HepG2 (cell line): Measurements from ENCODE around the gene ZNF148. TPM values are rescaled to one million over a fixed set of nuclear protein-coding genes. Genes with fewer than 3 reads are reported as not detected.

ENCODE experiments used
- ATAC-seq: fragments of 200-7000 bp; cut with Tn5 transposase; 3 replicates; pipeline ENCODE4 v1.9.1; 2020; ENCODE audit warnings: mild to moderate bottlenecking, moderate library complexity
- BruUV-seq: library from RNA; stranded (reverse); fragments of 400-500 nt; replicated peaks from 2 replicates; lab custom pipeline; 2021; lab: Mats Ljungman, UMichigan
- CTCF ChIA-PET: fragments of 300-600 bp; formaldehyde crosslinking; extraction: SDS; loops from one replicate; lab custom pipeline; 2021; ENCODE audit warnings: low total read pairs, inconsistent platforms, low intra/inter-chr PET ratio; lab: Yijun Ruan, JAX
- POLR2A ChIA-PET: fragments of 350-600 bp; sonication (Branson Sonifier 250); formaldehyde crosslinking; loops from one replicate; lab custom pipeline; 2020; ENCODE audit warnings: antibody characterized with exemption, inconsistent platforms; lab: Yijun Ruan, JAX
- DNase-seq: peaks from one replicate; pipeline ENCODE4 v3.0.0-alpha.2; 2015; ENCODE audit warnings: low spot score
- FAIRE-seq: peaks from 3 replicates; lab custom pipeline; 2011; peaks lifted over from hg19 to GRCh38; lab: Jason Lieb, UNC
- H2AFZ ChIP-seq: one replicate; pipeline ENCODE4 v1.6.1; 2011; ENCODE audit warnings: low read length, inconsistent platforms
- H3K27ac ChIP-seq: fragments of 300-600 bp; 3 replicates; pipeline ENCODE4 v1.8.0; 2011; ENCODE audit warnings: mixed run types, mild to moderate bottlenecking, mixed read lengths, low read length, inconsistent platforms; ENCODE audit not compliant: insufficient read depth; ENCODE audit errors: extremely low read length
- H3K27me3 ChIP-seq, 2 experiments: fragments of 200-600 bp in 1 of 2; 2 replicates in 1 of 2; 3 replicates in 1 of 2; pipeline versions ENCODE4 v1.6.0 to v1.8.0; 2011; ENCODE audit warnings: low read length in 2 of 2, mild to moderate bottlenecking in 2 of 2, moderate library complexity in 2 of 2, inconsistent platforms in 1 of 2; ENCODE audit not compliant: insufficient read depth in 2 of 2, control insufficient read depth in 1 of 2
- H3K36me3 ChIP-seq, 2 experiments: fragments of 200-600 bp in 1 of 2; replicated peaks in 1 of 2; 2 replicates in 1 of 2; 3 replicates in 1 of 2; pipeline versions ENCODE4 v1.5.1 to v1.8.0; 2011; ENCODE audit warnings: low read length in 2 of 2, inconsistent platforms in 1 of 2; ENCODE audit not compliant: insufficient read depth in 2 of 2, control insufficient read depth in 1 of 2
- H3K4me1 ChIP-seq: 2 replicates; pipeline ENCODE4 v1.5.1; 2012; ENCODE audit warnings: low read length, inconsistent platforms; ENCODE audit not compliant: insufficient read depth
- H3K4me2 ChIP-seq: 2 replicates; pipeline ENCODE4 v1.6.0; 2011; ENCODE audit warnings: low read depth, low read length, inconsistent platforms
- H3K4me3 ChIP-seq, 3 experiments: fragments of 200-600 bp in 1 of 3; sonication (generic), shearing (Covaris generic) in 1 of 3; replicated peaks in 1 of 3; 2 replicates each; pipeline ENCODE4 v1.5.1; 2011 to 2016; ENCODE audit warnings: low read length in 3 of 3, inconsistent platforms in 2 of 3, low read depth in 2 of 3, mild to moderate bottlenecking in 2 of 3, control low read depth in 1 of 3, mixed read lengths in 1 of 3; ENCODE audit not compliant: insufficient read depth in 1 of 3
- H3K79me2 ChIP-seq: one replicate; pipeline ENCODE4 v1.6.1; 2011; ENCODE audit warnings: low read length, inconsistent platforms; ENCODE audit not compliant: insufficient read depth
- H3K9ac ChIP-seq: 2 replicates; pipeline ENCODE4 v1.6.0; 2011; ENCODE audit warnings: mild to moderate bottlenecking, low read depth, low read length, inconsistent platforms; ENCODE audit not compliant: insufficient read depth
- H3K9me3 ChIP-seq: 2 replicates; pipeline ENCODE4 v1.5.1; 2012; ENCODE audit warnings: mild to moderate bottlenecking, low read length
- H4K20me1 ChIP-seq: 2 replicates; pipeline ENCODE4 v1.6.0; 2011; ENCODE audit warnings: inconsistent platforms, mild to moderate bottlenecking, low read length, moderate library complexity; ENCODE audit not compliant: insufficient read depth
- CSRNP2 ChIP-seq: sonication (generic); formaldehyde crosslinking; conservative IDR thresholded peaks from 2 replicates; pipeline ENCODE4 v1.8.0; 2022; ENCODE audit warnings: low read depth, missing genetic modification reagents
- HDAC6 ChIP-seq: fragments of 200-600 bp; sonication (generic); IDR thresholded peaks from 2 replicates; pipeline ENCODE4 v1.7.0; 2017; ENCODE audit warnings: mild to moderate bottlenecking, antibody characterized with exemption, low read length, low read depth
- HOXD1 ChIP-seq: sonication (generic); formaldehyde crosslinking; IDR thresholded peaks from 2 replicates; pipeline ENCODE4 v1.5.0; 2020; ENCODE audit warnings: missing genetic modification reagents
- MED1 ChIP-seq: sonication (generic); formaldehyde crosslinking; IDR thresholded peaks from 2 replicates; pipeline ENCODE4 v1.4.0; 2020; ENCODE audit warnings: missing genetic modification reagents
- NFAT5 ChIP-seq: sonication (generic); formaldehyde crosslinking; IDR thresholded peaks from 2 replicates; pipeline ENCODE4 v1.4.0; 2020; ENCODE audit warnings: missing genetic modification reagents
- TCF7 ChIP-seq: sonication (generic); IDR thresholded peaks from 2 replicates; pipeline ENCODE4 v1.6.1; 2016; ENCODE audit warnings: antibody characterized with exemption, low read depth
- ZBTB25 ChIP-seq: IDR thresholded peaks from 2 replicates; pipeline ENCODE4 v1.6.1; 2018; ENCODE audit warnings: missing genetic modification reagents
- ZBTB3 ChIP-seq: sonication (generic); formaldehyde crosslinking; IDR thresholded peaks from 2 replicates; pipeline ENCODE4 v1.4.0; 2020; ENCODE audit warnings: low read depth, mild to moderate bottlenecking, moderate library complexity, missing genetic modification reagents, borderline replicate concordance
- ZFY ChIP-seq: sonication (generic); formaldehyde crosslinking; IDR thresholded peaks from 2 replicates; pipeline ENCODE4 v1.4.0; 2020; ENCODE audit warnings: missing genetic modification reagents
- ZNF234 ChIP-seq: sonication (generic); formaldehyde crosslinking; conservative IDR thresholded peaks from 2 replicates; pipeline ENCODE4 v1.5.1; 2020; ENCODE audit warnings: mild to moderate bottlenecking, missing genetic modification reagents
- ZNF343 ChIP-seq: sonication (generic); formaldehyde crosslinking; IDR thresholded peaks from 2 replicates; pipeline ENCODE4 v1.4.0; 2020; ENCODE audit warnings: mild to moderate bottlenecking, missing genetic modification reagents
- WGBS: methylation state at CpG from one replicate; pipeline ENCODE4 v1.1.6; 2017; ENCODE audit warnings: low lambda C conversion rate; 5-methylcytosine and 5-hydroxymethylcytosine counted together
- in situ Hi-C: cut with HindIII; loops from 2 replicates; pipeline ENCODE4 v1.10.0; 2017; ENCODE audit warnings: low pct_unique_long_range_greater_than_20kb; ENCODE audit not compliant: extremely low pct_ligation_motif_present
- intact Hi-C: fragments of 100-400 bp; cut with micrococcal nuclease; formaldehyde crosslinking; loops from one replicate; pipeline ENCODE4 v1.10.0; 2022; ENCODE audit not compliant: unreplicated experiment
- polyA plus RNA-seq, 8 experiments: library from polyadenylated mRNA; depleted of rRNA in 3 of 8; stranded (reverse) in 7 of 8; unstranded in 1 of 8; fragments of >200 nt; fragmentation: Illumina TruSeq in 4 of 8; extraction: Trizol in 4 of 8; gene quantifications; 2 replicates each; pipeline versions ENCODE4 v1.2.1 to v1.2.3, GENCODE V29; 2011 to 2016; ENCODE audit warnings: low read depth in 4 of 8, missing spikeins in 1 of 8, mixed read lengths in 1 of 8; ENCODE audit not compliant: insufficient read depth in 1 of 8
- total RNA-seq, 5 experiments: library from RNA; depleted of rRNA; stranded (reverse); fragments of >200 nt; fragmentation: Illumina TruSeq; extraction: Trizol; gene quantifications; 2 replicates each; pipeline ENCODE4 v1.2.3, GENCODE V29; 2016; ENCODE audit warnings: low read depth in 1 of 5

Gene ZNF148
- total and polyA plus RNA-seq, 2 of the 13 experiments (the other 11 are each of a cell fraction or from before 2014, with no cell fraction given), result 10.6 to 36.1 TPM

DNA sequence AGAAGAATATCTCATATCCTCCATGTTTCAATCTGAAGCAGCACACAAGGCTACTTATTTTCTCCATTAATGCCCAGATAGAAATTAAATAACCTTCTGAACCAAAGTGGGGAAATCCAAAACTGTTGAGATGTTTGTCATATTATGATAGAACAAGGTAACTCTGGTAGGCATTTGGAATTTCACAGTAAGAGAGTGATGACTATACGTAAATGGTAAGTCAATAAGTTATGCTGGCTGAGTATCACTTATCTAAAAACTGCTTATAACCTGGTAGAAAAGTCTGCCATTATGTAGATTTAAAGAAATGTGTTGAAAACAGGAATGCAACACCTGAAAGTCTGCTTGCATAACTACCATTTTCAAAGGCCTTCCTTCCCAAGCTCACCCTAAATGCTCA is 145.4 kb downstream of the ZNF148 start:
- DNase-seq, result no peak
- ChIA-PET CTCF (no interaction called here), POLR2A (no interaction called here)
- Histone ChIP-seq H3K9ac (no peak overlapping the region), H2AFZ (no peak overlapping the region), H4K20me1 (no peaks in the 10 kb centered on the region), H3K79me2 (no peaks in the 10 kb centered on the region), H3K4me1 (no peaks in the 10 kb centered on the region), H3K4me2 (no peak overlapping the region), H3K27me3 (no peaks in the 10 kb centered on the region), H3K36me3 (peaks cover 4 to 24% of the 10 kb centered on the region in 2 experiments; a peak in 4 of 5 replicates), H3K4me3 (no peak overlapping the region), H3K9me3 (no peaks in the 10 kb centered on the region), H3K27ac (no peak overlapping the region)
- no peak for ATAC-seq
- 100% methylated on average over 1 of the region's 1 CpG for WGBS
- intact Hi-C loops (no loop called here), in situ Hi-C loops (no loop called here)
- BruUV-seq, result no TSS peak
- no peak for FAIRE-seq
- TF ChIP-seq ZNF234 (CRISPR knock-in tag) (no peak), ZBTB3 (no peak), TCF7 (no peak), ZBTB25 (CRISPR knock-in tag) (no peak), ZNF343 (CRISPR knock-in tag) (no peak), HOXD1 (CRISPR knock-in tag) (no peak), MED1 (CRISPR knock-in tag) (no peak), HDAC6 (no peak), NFAT5 (CRISPR knock-in tag) (no peak), CSRNP2 (CRISPR knock-in tag) (no peak), ZFY (CRISPR knock-in tag) (no peak)
